GM12864 (cell line): ENCODE data around the gene TAGLN2.

ENCODE experiments used
- DNase-seq: peaks from one replicate; pipeline ENCODE4 v3.0.0-alpha.2; 2011; ENCODE audit warnings: low read depth
- H3K4me3 ChIP-seq: 2 replicates; pipeline ENCODE4 v1.5.1; 2011; ENCODE audit warnings: mild to moderate bottlenecking, low read depth, low read length, control low read depth
- TF ChIP-seq, protein P1 (sequence below): IDR thresholded peaks from 2 replicates; pipeline ENCODE4 v1.5.1; 2011; ENCODE audit warnings: low read depth, mild to moderate bottlenecking, moderate library complexity, low read length, control low read depth, inconsistent platforms; ENCODE audit errors: missing control alignments

The TAGLN2 gene

DNA sequence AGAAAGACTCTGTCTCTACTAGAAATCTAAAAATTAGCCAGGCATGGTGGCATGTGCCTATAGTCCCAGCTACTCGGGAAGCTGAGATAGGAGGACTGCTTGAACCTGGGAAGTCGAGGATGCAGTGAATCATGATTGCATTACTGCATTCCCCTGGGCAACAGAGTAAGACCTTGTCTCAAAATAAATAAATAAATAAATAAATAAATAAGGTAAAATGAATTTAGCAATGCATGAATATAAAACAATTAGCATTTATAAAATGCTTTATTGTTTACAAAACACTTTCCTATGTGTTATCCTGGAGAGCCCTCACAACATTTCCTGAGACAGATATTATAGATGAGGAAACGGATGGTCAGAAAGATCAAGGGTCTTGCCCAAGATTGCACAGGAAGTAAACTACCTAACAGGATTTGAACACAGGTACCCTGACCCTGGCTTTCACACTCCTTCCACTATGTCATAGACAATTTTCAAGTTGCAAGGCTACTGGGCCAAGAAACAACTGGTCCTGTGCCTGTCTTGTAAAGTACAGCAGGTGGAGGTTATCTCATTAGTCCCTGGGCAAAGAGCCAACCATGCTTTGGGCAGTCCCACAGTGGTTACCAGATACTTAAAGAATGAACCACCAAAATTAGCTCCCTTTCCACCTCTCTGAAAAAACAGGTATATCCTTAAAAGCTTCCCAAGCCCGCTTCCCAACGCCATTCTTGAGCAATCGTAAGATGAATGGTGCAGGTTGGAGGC lies 47.4 kb downstream of the TAGLN2 start:
- TF ChIP-seq, protein P1, sequence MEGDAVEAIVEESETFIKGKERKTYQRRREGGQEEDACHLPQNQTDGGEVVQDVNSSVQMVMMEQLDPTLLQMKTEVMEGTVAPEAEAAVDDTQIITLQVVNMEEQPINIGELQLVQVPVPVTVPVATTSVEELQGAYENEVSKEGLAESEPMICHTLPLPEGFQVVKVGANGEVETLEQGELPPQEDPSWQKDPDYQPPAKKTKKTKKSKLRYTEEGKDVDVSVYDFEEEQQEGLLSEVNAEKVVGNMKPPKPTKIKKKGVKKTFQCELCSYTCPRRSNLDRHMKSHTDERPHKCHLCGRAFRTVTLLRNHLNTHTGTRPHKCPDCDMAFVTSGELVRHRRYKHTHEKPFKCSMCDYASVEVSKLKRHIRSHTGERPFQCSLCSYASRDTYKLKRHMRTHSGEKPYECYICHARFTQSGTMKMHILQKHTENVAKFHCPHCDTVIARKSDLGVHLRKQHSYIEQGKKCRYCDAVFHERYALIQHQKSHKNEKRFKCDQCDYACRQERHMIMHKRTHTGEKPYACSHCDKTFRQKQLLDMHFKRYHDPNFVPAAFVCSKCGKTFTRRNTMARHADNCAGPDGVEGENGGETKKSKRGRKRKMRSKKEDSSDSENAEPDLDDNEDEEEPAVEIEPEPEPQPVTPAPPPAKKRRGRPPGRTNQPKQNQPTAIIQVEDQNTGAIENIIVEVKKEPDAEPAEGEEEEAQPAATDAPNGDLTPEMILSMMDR: no peak
- DNase-seq: no peak
- no peak overlapping the region for H3K4me3 ChIP-seq

DNA sequence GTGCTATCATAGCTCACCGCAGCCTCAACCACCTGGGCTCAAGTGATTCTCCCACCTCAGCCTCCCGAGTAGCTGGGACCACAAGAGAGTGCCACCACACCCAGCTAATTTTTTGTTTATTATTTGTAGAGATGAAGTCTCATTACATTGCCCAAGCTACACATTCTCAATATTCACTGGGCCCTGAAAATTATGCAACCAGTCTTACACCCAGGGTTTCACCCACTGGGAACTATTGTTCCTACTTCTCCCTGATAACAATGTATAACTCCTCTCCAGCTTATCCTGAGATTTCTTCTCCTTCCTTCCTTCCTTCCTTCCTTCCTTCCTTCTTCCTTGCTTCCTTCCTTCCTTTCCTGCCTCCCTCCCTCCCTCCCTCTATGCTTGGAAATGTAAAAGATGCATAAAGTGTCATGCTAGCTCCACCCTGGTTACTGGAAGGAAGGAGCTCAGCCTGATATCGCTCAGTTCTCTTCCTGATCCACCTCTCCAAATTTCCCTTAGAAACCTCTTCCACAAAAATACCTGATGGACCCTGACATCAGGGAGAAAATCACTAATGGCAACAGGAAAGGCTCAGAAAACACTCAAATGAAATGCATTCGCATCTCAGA lies 51.7 kb downstream of the TAGLN2 start:
- H3K4me3 ChIP-seq: no peak overlapping the region
- DNase-seq: no peak
- TF ChIP-seq, protein P1: no peak

DNA sequence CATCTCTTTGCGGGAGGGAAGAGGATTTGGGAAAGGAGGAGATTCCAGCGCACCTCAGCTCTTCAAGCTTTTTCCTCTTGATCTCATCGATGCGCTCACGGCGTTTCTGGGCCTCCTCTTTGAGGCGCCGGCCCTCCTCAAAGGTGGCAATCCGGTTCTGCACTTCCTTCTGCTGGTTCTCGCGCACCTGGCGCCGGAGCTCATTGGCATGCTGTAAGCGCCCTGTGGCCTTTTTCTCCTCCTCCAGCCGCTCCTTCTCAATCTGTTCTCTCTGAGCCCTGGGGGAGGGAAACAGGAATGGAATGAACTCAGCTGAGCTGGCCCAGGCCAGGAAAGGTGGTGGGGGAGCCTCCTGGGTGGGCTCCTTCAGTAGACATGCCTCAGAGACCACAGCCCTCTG lies 52.4 kb downstream of the TAGLN2 start:
- TF ChIP-seq, protein P1: no peak
- DNase-seq: no peak
- no peak overlapping the region for H3K4me3 ChIP-seq

DNA sequence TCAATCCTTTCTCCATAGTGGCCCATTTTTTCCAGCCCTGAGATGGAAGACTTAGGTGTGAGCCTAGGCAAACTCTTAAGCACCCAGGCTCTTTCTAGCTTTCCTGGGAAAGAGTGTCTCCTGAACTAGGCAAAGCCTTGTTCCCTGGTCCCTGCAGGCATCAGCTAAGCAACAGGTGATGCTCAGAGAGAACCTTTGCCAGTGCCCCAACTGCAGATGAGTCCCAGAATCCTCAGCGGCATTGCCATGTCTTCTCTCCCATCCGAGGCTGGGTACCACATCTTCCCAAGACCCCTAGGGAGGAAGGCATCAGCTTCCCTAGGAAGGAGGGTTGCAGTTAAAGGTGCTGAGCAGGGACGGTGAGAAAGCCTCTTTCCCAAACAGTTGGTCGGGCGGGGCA lies 54.6 kb downstream of the TAGLN2 start:
- no peak overlapping the region for H3K4me3 ChIP-seq
- no peak for DNase-seq
- TF ChIP-seq, protein P1: no peak

DNA sequence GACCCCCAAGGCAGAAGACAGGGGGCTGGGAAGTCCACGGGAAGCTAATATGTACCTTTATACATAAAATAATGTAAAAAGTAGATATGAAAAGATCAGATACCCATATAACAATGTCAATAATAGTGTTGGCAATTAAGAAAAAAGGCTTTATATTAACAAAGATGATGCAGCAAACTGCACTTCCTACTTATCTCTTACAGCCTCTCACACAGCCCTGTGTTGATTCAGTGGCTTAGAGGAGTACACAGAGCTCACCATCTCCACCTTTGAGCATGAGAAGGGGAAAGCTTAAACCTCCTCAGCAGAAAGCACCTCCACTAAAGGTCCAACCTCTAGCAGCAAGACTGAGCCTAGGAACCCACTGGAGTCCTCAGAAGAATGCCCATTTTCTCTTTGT lies 55.7 kb downstream of the TAGLN2 start:
- no peak overlapping the region for H3K4me3 ChIP-seq
- DNase-seq: no peak
- TF ChIP-seq, protein P1: no peak

DNA sequence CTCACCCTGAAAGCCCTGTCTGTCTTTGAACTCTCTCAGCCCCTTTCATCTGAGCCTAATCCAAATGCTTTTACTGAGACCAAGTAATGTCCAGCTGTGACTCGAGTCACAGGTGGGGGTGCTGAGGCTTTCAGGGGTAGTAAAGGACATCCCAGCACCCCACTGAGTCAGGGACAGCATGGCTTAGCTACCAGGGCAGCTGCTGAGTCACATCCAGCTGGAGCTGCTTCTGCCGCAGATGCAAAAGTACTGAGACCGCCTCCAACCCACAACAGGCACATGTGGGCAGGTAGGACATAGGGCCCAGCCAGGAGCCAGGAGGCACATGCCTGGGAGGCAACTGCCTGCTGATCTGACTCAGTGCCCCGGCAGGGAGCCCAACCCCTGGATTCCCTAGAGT lies 56.1 kb downstream of the TAGLN2 start:
- H3K4me3 ChIP-seq: no peak overlapping the region
- TF ChIP-seq, protein P1: no peak
- DNase-seq: no peak

DNA sequence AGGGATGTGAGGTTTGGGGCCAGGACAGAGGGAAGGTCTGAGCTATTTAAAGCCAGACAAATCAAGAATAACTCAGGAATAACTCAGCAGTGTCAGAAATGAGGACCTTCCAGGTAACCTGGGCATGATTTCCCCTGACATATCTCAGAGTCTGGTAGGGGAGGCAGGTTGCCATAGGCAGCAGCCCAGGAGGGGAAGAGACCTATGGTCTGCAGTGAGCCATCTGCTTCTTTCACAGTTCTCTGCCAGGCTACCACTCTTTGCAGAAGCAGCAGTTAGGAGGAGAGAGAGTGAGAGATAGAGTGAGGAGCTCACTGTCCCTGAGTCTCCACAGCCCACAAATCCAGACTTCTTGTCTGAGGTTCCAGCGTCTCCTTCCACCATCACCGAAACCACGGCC lies 56.5 kb downstream of the TAGLN2 start:
- no peak for DNase-seq
- TF ChIP-seq, protein P1: no peak
- H3K4me3 ChIP-seq: no peak overlapping the region
